ENCODE data around the gene MARK3.

The MARK3 gene

GRCh38 chr14:103444837-103445524 is 59.8 kb downstream of the MARK3 start:
- no peak for DNase-seq

- DNase-seq = no peak
These were observed 60.6 kb downstream of the MARK3 start for GRCh38 chr14:103445806-103446205.

- DNase-seq = no peak
These were observed 62.9 kb downstream of the MARK3 start for GRCh38 chr14:103448097-103448496.

GRCh38 chr14:103449634-103450161 is 64.5 kb downstream of the MARK3 start:
- DNase-seq = no peak

GRCh38 chr14:103450416-103450815 is 65.2 kb downstream of the MARK3 start:
- no peak for DNase-seq

- DNase-seq = no peak
These were observed 66.2 kb downstream of the MARK3 start for GRCh38 chr14:103451401-103451800.

- DNase-seq = no peak
These were observed 68.6 kb downstream of the MARK3 start for GRCh38 chr14:103453791-103454190.

- no peak for DNase-seq
These were observed 71.1 kb downstream of the MARK3 start for GRCh38 chr14:103456167-103456835.

GRCh38 chr14:103460415-103460814 is 75.2 kb downstream of the MARK3 start:
- no peak for DNase-seq

- no peak for DNase-seq
These were observed 77.9 kb downstream of the MARK3 start for GRCh38 chr14:103463149-103463548.

- DNase-seq = no peak
These were observed 78.6 kb downstream of the MARK3 start for GRCh38 chr14:103463851-103464250.

- DNase-seq = no peak
These were observed 87.7 kb downstream of the MARK3 start for GRCh38 chr14:103472939-103473338.

- no peak for DNase-seq
These were observed 89.7 kb downstream of the MARK3 start for GRCh38 chr14:103474893-103475292.

- no peak for DNase-seq
These were observed 90.8 kb downstream of the MARK3 start for GRCh38 chr14:103476065-103476464.

- DNase-seq = no peak
These were observed 91.4 kb downstream of the MARK3 start for GRCh38 chr14:103476631-103477030.

GRCh38 chr14:103480595-103480994 is 95.4 kb downstream of the MARK3 start:
- no peak for DNase-seq

GRCh38 chr14:103483600-103483999 is 98.4 kb downstream of the MARK3 start:
- no peak for DNase-seq

GRCh38 chr14:103485504-103485903 is 100.3 kb downstream of the MARK3 start:
- no peak for DNase-seq

- DNase-seq = no peak
These were observed 102.9 kb downstream of the MARK3 start for GRCh38 chr14:103488071-103488470.

GRCh38 chr14:103488960-103489359 is 103.7 kb downstream of the MARK3 start:
- no peak for DNase-seq

- DNase-seq = no peak
These were observed 104.4 kb downstream of the MARK3 start for GRCh38 chr14:103489621-103490020.

GRCh38 chr14:103491691-103492090 is 106.5 kb downstream of the MARK3 start:
- no peak for DNase-seq

- no peak for DNase-seq
These were observed 107.1 kb downstream of the MARK3 start for GRCh38 chr14:103492156-103492925.

GRCh38 chr14:103495854-103496253 is 110.6 kb downstream of the MARK3 start:
- DNase-seq = no peak
